HAP-1 (cell line): ENCODE measurements around the gene RTL10.
A peak's percentile ranks its signal among the peaks of the same experiment; 100 is the strongest.

Source experiments
- DNase-seq, 2 experiments: peaks; one replicate each; pipeline ENCODE4 v3.0.0-alpha.2; 2016 to 2020; ENCODE audit warnings: low spot score in 2 of 2
- H3K27me3 ChIP-seq: fragments of 250-450 bp; sonication (Bioruptor Pico); 2 replicates; pipeline ENCODE4 v1.5.1; 2020; ENCODE audit warnings: low read depth, mild to moderate bottlenecking, moderate library complexity
- H3K36me3 ChIP-seq: fragments of 250-450 bp; sonication (Bioruptor Pico); replicated peaks from 2 replicates; pipeline ENCODE4 v1.5.1; 2020; ENCODE audit warnings: mild to moderate bottlenecking
- H3K4me1 ChIP-seq: fragments of 250-450 bp; sonication (Bioruptor Pico); 2 replicates; pipeline ENCODE4 v1.5.1; 2020; ENCODE audit warnings: mild to moderate bottlenecking
- H3K4me3 ChIP-seq: fragments of 250-450 bp; sonication (Bioruptor Pico); 2 replicates; pipeline ENCODE4 v1.5.1; 2020; ENCODE audit warnings: mild to moderate bottlenecking, moderate library complexity
- H3K9me3 ChIP-seq: fragments of 250-450 bp; sonication (Bioruptor Pico); 2 replicates; pipeline ENCODE4 v1.5.1; 2020; ENCODE audit warnings: mild to moderate bottlenecking, moderate library complexity
- in situ Hi-C: fragments of 300-500 bp; cut with MboI; formaldehyde crosslinking; loops from 3 replicates; pipeline ENCODE4 v1.14.3; 2020; ENCODE audit warnings: low sequenced_read_pairs, inconsistent platforms, mixed read lengths

The RTL10 gene

GRCh38 chr22:19853879-19854777, 546 bp downstream of the RTL10 start:
- in situ Hi-C loops, result loop anchor here (25.0 kb wide), 1 partner anchor 417 kb away; the partner anchor contains the start of genes C22orf39, HIRA and MRPL40
- peak overlapping the region; percentile 83 for H3K4me3 ChIP-seq
- H3K4me1 ChIP-seq, result peaks cover 12% of the 10 kb centered on the region
- no peaks in the 10 kb centered on the region for H3K27me3 ChIP-seq
- DNase-seq, result peak in 1 of 2 experiments; percentile 47
- H3K36me3 ChIP-seq, result peaks cover 34% of the 10 kb centered on the region
- H3K9me3 ChIP-seq, result no peaks in the 10 kb centered on the region

GRCh38 chr22:19853058-19853878, 1.4 kb downstream of the RTL10 start:
- Histone ChIP-seq H3K27me3 (no peaks in the 10 kb centered on the region), H3K36me3 (peaks cover 34% of the 10 kb centered on the region), H3K4me1 (peaks cover 12% of the 10 kb centered on the region), H3K4me3 (peak overlapping the region; percentile 83), H3K9me3 (no peaks in the 10 kb centered on the region)
- DNase-seq, result no peak
- in situ Hi-C loops, result loop anchor here (25.0 kb wide), 1 partner anchor 416 kb away; the partner anchor contains the start of genes C22orf39, HIRA and MRPL40

DNA sequence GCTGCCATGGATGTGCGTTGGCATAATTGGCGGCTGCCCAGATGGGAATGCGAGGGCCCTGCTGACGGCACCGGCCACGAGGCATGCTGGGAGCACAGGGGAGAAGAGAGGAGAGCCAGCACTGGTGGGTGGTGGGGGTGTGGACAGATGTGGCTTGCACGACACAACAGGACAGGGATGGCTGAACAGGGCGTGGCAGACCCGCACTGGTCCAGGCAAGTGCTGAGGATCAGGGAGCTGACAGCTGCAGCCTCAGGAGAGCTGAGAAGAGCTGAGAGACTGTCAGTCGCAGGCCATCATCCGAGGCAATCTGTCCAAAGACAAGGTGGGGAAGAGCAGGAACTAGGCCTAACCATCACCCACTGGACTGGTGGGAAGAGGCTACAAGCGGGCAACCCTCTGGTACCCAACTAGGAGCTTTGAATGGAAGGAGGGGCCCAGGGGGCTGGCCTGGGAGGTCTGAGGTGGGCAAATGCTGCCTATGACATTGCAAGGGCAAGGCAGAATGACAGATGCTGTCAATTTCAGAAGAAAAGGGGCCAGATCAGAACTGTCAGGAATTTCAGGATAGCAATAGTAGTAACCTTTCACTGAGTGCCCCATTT, 2.4 kb downstream of the RTL10 start:
- H3K27me3 ChIP-seq, result no peaks in the 10 kb centered on the region
- H3K4me3 ChIP-seq, result peak overlapping the region; percentile 83; the same call in 1 of the 2 replicates
- H3K4me1 ChIP-seq, result peaks cover 10% of the 10 kb centered on the region; the same call in 1 of the 2 replicates
- no peaks in the 10 kb centered on the region for H3K9me3 ChIP-seq
- in situ Hi-C loops, result loop anchor here (25.0 kb wide), 1 partner anchor 415 kb away; the partner anchor contains the start of genes C22orf39, HIRA and MRPL40
- peaks cover 32% of the 10 kb centered on the region for H3K36me3 ChIP-seq
- no peak for DNase-seq

DNA sequence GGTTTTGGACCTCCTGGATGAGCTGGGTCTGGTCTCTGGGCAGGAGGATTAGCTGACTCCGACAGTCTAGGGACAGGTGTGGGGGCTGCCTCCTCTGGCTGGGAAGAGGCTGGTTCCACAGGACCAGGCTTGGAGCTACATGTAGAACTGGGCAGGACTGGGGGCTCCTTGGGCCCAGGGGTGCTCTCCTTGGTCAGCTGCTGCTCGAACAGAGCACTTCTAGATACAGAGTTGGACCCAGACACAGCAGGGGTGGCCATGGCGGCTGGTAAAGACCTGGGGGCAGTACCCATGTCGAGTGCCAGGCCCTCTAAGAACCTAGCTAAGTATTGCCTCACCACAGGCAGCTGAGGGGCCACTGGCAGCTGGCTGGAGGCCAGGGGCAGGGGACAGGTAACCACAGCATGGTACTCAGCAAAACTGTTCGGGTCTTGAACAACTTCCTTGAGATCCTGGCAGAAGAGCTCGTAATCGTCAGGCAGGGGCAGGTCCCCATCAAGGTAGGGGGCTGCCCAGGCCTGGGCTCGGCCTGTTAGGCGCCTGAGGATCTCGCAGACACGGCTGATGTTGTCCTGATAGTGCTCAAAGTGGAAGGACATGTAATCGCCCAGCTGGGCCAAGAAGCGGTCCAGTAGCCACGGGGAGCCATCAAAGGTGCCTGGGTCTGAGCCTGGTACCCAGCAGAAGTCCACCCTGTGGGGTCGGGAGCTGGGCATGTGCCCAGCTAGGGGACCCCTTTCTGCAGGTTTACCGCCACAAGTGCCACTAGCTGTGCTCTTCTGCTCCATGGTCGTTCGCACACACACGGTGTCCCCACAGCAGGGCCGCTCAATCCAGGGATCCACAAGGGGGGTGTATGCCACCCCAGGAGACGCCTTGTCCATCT, 3.1 kb downstream of the RTL10 start:
- Histone ChIP-seq H3K4me1 (peaks cover 10% of the 10 kb centered on the region; the same call in 1 of the 2 replicates), H3K27me3 (no peaks in the 10 kb centered on the region), H3K9me3 (no peaks in the 10 kb centered on the region), H3K4me3 (no peak overlapping the region), H3K36me3 (peaks cover 29% of the 10 kb centered on the region)
- in situ Hi-C loops, result loop anchor here (25.0 kb wide), 1 partner anchor 414 kb away; the partner anchor contains the start of genes C22orf39, HIRA and MRPL40
- DNase-seq, result no peak

GRCh38 chr22:19850763-19851109, 3.9 kb downstream of the RTL10 start:
- peaks cover 4% of the 10 kb centered on the region; the same call in 1 of the 2 replicates for H3K4me1 ChIP-seq
- in situ Hi-C loops, result loop anchor here (25.0 kb wide), 1 partner anchor 413 kb away; the partner anchor contains the start of genes C22orf39, HIRA and MRPL40

GRCh38 chr22:19849835-19850762, 4.6 kb downstream of the RTL10 start:
- DNase-seq, result no peak
- Histone ChIP-seq H3K4me3 (no peak overlapping the region), H3K27me3 (no peaks in the 10 kb centered on the region), H3K4me1 (0 out of 2 replicates have a peak, but pooled peaks cover 4% of the 10 kb centered on the region), H3K9me3 (no peaks in the 10 kb centered on the region), H3K36me3 (peaks cover 29% of the 10 kb centered on the region)
- in situ Hi-C loops, result loop anchor here (25.0 kb wide), 1 partner anchor 413 kb away; the partner anchor contains the start of genes C22orf39, HIRA and MRPL40

More at GRCh38 chr22:19850763-19851109, 3.9 kb downstream of the RTL10 start:
- no peaks in the 10 kb centered on the region for H3K27me3 ChIP-seq
- no peak for DNase-seq
- H3K4me3 ChIP-seq, result no peak overlapping the region
- H3K9me3 ChIP-seq, result no peaks in the 10 kb centered on the region
- peaks cover 29% of the 10 kb centered on the region for H3K36me3 ChIP-seq

GRCh38 chr22:19848298-19849224, 6.1 kb downstream of the RTL10 start:
- H3K36me3 ChIP-seq, result peaks cover 29% of the 10 kb centered on the region
- in situ Hi-C loops, result no loop called here
- H3K27me3 ChIP-seq, result no peaks in the 10 kb centered on the region
- 0 out of 2 replicates have a peak, but pooled peaks cover 4% of the 10 kb centered on the region for H3K4me1 ChIP-seq
- H3K9me3 ChIP-seq, result no peaks in the 10 kb centered on the region
- no peak for DNase-seq
- no peak overlapping the region for H3K4me3 ChIP-seq

DNA sequence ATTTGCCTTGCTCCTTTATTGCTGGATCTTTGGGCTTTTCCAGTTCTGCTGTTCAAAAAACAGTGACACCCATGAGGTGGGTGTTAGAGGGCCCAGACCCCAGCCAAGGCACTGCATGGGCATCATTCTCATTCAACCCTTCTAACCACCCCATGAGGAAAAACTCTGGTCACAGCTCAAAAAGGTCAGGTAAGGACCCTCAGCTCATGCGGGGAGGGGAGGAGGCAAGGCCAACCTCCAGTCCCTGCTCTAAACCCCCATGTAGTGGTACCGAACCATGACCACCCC, 7.4 kb downstream of the RTL10 start:
- no peak for DNase-seq
- H3K27me3 ChIP-seq, result no peaks in the 10 kb centered on the region
- H3K9me3 ChIP-seq, result no peaks in the 10 kb centered on the region
- H3K4me1 ChIP-seq, result peaks cover 3% of the 10 kb centered on the region; the same call in 1 of the 2 replicates
- no peak overlapping the region for H3K4me3 ChIP-seq
- peaks cover 25% of the 10 kb centered on the region for H3K36me3 ChIP-seq
- in situ Hi-C loops, result no loop called here

GRCh38 chr22:19846620-19847344, 7.9 kb downstream of the RTL10 start:
- in situ Hi-C loops, result no loop called here
- H3K4me3 ChIP-seq, result no peak overlapping the region
- H3K27me3 ChIP-seq, result no peaks in the 10 kb centered on the region
- DNase-seq, result no peak
- no peaks in the 10 kb centered on the region for H3K9me3 ChIP-seq
- H3K36me3 ChIP-seq, result peaks cover 20% of the 10 kb centered on the region
- H3K4me1 ChIP-seq, result peaks cover 3% of the 10 kb centered on the region; the same call in 1 of the 2 replicates

DNA sequence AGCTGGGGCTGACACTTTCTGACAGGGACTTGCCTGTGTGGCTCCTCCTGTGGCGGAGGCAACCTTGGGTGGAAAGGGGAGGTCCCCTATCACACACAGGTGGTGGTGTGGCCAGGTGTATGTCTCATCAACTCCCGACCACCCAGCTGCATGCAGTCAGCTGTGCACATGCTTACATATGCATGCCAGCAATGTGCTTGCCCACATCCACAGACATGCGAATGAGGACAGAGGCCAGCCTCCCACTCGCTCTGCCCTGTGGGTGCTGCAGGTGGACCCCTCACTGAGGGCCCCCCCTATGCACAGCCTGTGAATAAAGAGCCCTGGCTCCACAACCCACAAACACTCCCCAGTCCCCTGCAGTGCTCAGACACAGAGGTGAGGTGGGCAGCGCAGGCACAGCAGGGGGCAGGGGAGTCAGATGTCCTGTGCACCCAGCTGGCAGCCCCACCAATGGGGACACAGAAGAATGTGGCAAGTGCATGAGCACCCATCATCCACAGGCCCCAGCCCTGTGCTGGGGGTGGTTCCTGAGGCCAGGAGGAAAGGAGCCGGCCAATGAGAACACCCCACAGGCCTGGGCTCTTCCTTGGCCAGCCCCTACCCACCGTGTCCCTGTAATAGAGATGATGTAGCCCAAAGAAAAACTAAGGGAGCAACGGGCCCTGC, 9.5 kb downstream of the RTL10 start:
- peaks cover 3% of the 10 kb centered on the region; the same call in 1 of the 2 replicates for H3K4me1 ChIP-seq
- in situ Hi-C loops, result no loop called here
- no peak overlapping the region for H3K4me3 ChIP-seq

More for the DNA sequence above, 9.5 kb downstream of the RTL10 start:
- Histone ChIP-seq H3K36me3 (peaks cover 5% of the 10 kb centered on the region), H3K27me3 (no peaks in the 10 kb centered on the region), H3K9me3 (no peaks in the 10 kb centered on the region)
- DNase-seq, result no peak
